ENCODE results near the gene ITPA. TPM values are rescaled to one million over a fixed set of nuclear protein-coding genes. Genes with fewer than 3 reads are reported as not detected.
"Not testable (repeated sequence)": the region's sequence is repeated elsewhere in the genome, so short reads cannot be mapped to it uniquely, and the experiment has no call there.

The ITPA gene
- total RNA-seq, 3 donors from 2014 or later = 35.2 to 43.6 (median 39.1) TPM

DNA sequence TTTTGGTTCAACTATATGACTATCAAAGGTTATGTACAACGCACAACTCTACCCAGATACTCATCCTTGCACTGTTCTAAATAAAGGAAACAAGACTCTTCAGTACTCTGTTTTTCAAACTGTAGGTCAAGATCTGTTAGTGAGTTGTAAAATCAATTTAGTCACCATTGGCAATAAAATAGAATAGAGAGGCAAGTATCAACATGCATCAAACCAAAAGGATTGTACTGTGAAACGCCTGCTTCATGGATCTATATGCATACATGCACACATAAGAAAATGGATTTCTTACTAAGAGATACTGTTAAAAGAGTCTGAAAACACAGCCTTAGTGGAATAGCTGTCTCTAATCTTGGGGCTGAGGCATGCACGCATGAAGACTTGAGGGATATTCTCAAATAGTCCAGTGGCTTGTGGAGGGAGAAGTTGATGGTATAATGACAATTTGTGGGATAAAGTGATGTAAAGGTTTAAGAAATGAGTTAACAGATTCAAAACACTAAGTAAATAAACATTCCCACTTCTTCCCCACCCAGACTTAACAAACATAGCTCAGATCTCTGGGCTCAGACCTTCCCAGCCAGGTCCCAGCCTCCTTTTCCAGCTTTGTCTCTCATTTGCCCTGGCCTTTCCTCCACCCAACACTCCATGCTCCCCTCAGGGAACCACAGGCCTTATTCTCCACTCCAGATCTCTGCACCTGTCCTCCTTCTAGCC is 25.2 kb upstream of the ITPA start:
- intact Hi-C loops (cut with DNase I; ENCODE audit: low total_unique reads) = loop anchor here (10.0 kb wide), 1 partner anchor 989 kb away; no protein-coding TSS in a partner anchor
- H3K9me3 ChIP-seq = no peaks in the 10 kb centered on the region

DNA sequence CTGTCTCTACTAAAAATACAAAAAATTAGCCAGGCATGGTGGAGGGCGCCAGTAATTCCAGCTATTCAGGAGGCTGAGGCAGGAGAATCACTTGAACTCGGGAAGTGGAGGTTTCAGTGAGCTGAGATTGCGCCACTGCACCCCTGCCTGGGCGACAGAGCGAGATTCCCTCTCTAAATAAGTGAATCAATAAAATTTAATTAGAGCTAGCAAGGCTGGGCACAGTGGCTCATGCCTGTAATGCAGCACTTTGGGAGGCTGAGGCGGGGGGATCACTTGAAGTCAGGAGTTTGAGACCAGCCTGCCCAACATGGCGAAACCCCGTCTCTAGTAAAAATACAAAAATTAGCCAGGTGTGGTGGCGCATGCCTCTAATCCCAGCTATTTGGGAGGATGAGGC is 21.4 kb upstream of the ITPA start:
- not testable (repeated sequence) for H3K4me1 ChIP-seq; DNase-seq (ENCODE audit: low spot score in 2 of 2); H3K9me3 ChIP-seq; H3K27ac ChIP-seq; H3K27me3 ChIP-seq; H3K36me3 ChIP-seq; H3K4me3 ChIP-seq
- intact Hi-C loops (cut with DNase I; ENCODE audit: low total_unique reads) = loop anchor here (10.0 kb wide), 1 partner anchor 993 kb away; no protein-coding TSS in a partner anchor

More for the DNA sequence above, 25.2 kb upstream of the ITPA start:
- no peak overlapping the region for H3K27ac ChIP-seq
- TF ChIP-seq POLR2AphosphoS5 (IDR thresholded peaks at IDR 0.05) (no peak), CTCF (IDR thresholded peaks at IDR 0.05) (no peak), POLR2A (IDR thresholded peaks at IDR 0.05) (no peak)
- H3K4me3 ChIP-seq = no peak overlapping the region
- no peak for DNase-seq (ENCODE audit: low spot score in 2 of 2)
- H3K36me3 ChIP-seq = no peaks in the 10 kb centered on the region
- H3K4me1 ChIP-seq = no peaks in the 10 kb centered on the region
- H3K27me3 ChIP-seq = no peaks in the 10 kb centered on the region

DNA sequence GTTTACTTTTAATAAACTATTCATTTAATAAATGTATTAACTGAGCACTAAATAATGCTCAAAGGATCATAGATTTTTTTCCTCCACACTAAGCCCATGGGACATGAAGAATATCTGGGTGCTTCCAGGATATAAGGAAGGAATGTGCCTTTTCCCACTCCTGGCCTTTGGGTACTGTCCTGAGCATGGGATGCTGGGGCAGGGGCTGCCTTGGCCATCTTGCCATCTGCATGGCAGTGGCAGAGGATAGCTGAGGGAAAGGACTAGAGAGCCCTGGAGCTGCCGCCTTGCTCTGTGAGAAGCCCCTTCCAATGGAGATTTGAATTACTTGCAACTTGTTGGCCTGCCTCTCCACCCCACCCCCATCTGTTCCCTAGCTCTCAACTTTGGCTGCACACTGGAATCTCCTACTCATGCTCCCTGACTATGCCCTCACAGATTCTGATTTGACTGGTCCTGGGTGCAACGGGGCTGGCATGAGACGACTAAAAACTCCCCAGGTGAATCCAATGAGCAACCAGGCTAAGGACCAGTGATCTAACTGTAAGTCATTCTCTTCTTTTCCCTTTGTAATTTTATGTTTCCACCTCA is 20.4 kb upstream of the ITPA start:
- no peak overlapping the region for H3K4me3 ChIP-seq
- H3K9me3 ChIP-seq = no peaks in the 10 kb centered on the region
- H3K36me3 ChIP-seq = no peaks in the 10 kb centered on the region
- no peak for DNase-seq (ENCODE audit: low spot score in 2 of 2)
- no peaks in the 10 kb centered on the region for H3K27me3 ChIP-seq
- no peak for TF ChIP-seq POLR2A (IDR thresholded peaks at IDR 0.05)
- intact Hi-C loops (cut with DNase I; ENCODE audit: low total_unique reads) = loop anchor here (10.0 kb wide), 1 partner anchor 994 kb away; no protein-coding TSS in a partner anchor
- H3K27ac ChIP-seq = no peak overlapping the region
- H3K4me1 ChIP-seq = no peaks in the 10 kb centered on the region

DNA sequence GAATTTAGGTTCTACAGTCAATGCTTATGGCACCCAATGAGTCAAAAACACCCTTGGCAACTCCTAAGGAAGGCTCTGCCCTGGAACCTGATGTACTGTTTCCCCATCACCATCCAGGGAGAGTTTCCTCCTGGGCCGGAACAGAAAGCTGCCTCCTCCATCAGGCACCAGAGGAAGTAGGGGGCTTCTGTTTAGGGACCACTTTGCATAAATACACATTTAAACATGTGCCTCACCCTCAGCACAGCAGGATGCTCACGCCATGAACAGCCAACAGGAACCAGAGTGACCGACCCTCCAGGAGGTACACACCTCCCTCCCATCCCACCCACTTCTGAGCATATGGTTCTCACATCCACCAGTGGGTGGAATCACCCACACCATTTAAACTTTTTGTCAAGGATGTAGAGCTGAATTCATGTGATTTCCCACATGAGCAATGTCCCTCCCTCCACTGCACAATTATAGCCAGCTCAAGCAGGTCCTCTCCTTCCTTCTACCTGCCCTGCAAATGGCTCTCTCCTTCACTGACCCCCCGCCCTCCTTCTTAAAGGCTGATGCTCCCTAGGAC is 19.7 kb upstream of the ITPA start:
- Histone ChIP-seq H3K36me3 (no peaks in the 10 kb centered on the region), H3K4me3 (no peak overlapping the region), H3K27ac (no peak overlapping the region), H3K27me3 (no peaks in the 10 kb centered on the region), H3K9me3 (no peaks in the 10 kb centered on the region), H3K4me1 (no peaks in the 10 kb centered on the region)
- DNase-seq (ENCODE audit: low spot score in 2 of 2) = no peak
- intact Hi-C loops (cut with DNase I; ENCODE audit: low total_unique reads) = loop anchor here (5.0 to 10.0 kb wide), 2 partner anchors 132 to 995 kb away; no protein-coding TSS in a partner anchor
- TF ChIP-seq CTCF (IDR thresholded peaks at IDR 0.05) (no peak), POLR2AphosphoS5 (IDR thresholded peaks at IDR 0.05) (no peak), POLR2A (IDR thresholded peaks at IDR 0.05) (no peak)

GRCh38 chr20:3190681-3191111 is 18.6 kb upstream of the ITPA start:
- Histone ChIP-seq H3K27ac (no peak overlapping the region), H3K27me3 (no peaks in the 10 kb centered on the region), H3K9me3 (no peaks in the 10 kb centered on the region), H3K4me3 (no peak overlapping the region), H3K36me3 (peaks cover 4% of the 10 kb centered on the region), H3K4me1 (no peaks in the 10 kb centered on the region)
- DNase-seq (ENCODE audit: low spot score in 2 of 2) = no peak
- intact Hi-C loops (cut with DNase I; ENCODE audit: low total_unique reads) = loop anchor here (5.0 kb wide), 1 partner anchor 133 kb away; no protein-coding TSS in a partner anchor
- TF ChIP-seq CTCF (IDR thresholded peaks at IDR 0.05) (no peak), POLR2AphosphoS5 (IDR thresholded peaks at IDR 0.05) (no peak), POLR2A (IDR thresholded peaks at IDR 0.05) (no peak)
